Measurements from ENCODE around the gene IQCK.

Gene IQCK

DNA sequence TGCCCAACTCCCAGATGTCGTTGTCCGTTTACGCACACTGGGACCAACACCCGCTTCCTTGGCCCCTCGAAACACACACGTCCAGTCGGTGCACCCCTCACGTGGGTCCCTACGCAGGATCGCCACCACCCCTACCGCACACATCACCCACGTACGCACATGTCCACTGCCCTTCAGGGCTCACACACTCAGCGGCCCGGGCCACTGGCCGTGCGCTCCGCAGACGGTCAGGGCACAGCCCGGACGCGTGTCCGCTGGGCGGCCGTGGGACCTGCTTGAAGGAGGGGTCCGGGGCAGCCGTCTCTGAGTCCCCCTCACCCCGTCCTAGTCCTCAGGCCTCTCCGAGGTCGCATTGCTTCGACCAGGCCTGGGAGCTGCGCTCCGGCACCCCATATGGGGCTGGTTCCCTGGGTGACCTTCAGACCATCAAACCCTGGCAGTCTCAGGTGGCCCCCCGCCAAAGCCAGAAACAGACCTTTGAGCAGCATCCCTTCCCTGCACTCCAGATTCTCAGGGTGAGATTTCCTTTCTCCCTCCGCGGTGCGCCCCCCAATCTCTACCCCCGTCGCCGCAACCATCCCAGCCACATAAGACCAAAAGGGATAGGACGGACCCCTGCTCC is 167.5 kb downstream of the IQCK start:
- Histone ChIP-seq H3K9me3 (ENCODE audit: insufficient read depth, low read depth, low read length) (no peaks in the 10 kb centered on the region), H3K9ac (ENCODE audit: low read depth, low read length) (peak overlapping the region; percentile 54; the same call in 1 of the 2 replicates), H3K36me3 (ENCODE audit: insufficient read depth, low read depth, low read length) (peaks cover 8% of the 10 kb centered on the region), H3K4me1 (ENCODE audit: insufficient read depth, low read length) (peaks cover 10% of the 10 kb centered on the region; the same call in 1 of the 2 replicates), H3K27me3 (ENCODE audit: insufficient read depth, low read length) (peaks cover 13% of the 10 kb centered on the region), H3K27ac (ENCODE audit: low read length) (no peak overlapping the region), H3K4me3 (ENCODE audit: low read length) (peak overlapping the region; percentile 67)

DNA sequence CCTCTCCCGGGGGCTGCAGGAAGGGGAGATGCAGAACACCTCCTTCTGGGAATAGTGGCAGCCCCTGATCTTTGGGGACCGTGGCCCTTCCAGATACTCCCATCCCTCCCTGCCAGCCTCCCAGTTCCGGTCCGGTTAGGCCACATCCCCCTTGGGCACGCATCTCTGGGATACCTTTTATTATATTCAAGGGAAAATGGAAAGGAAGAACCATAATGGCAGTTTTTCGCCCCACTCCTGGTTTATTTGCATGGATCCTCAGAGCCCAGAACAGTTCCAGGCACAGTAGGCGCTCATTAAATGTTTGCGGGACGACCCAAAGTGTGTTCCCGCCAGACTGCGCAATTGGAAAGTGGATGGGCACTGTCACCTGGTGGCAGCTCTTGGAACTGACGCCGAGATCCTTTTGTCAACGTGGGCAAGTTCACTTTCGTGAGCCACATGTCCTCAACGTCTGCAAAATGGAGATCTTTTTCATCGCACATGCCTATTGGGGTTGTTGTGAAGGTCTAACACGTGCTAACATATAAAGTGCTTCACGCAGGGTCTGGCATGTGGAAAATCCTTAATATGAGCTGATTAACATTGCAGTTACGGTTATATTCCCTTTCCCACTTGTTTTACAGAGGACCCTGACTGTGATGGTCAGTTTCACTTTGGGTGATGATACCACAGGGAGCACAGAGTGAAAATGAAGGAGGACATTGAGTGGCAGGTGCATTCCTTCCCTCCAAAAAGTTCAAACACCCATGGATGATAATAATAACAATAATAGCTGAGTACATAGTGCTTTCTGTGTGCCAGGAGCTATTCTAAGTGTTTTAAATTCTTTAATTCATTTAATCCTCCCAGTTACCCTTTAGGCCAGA is 168.2 kb downstream of the IQCK start:
- H3K27me3 ChIP-seq (ENCODE audit: insufficient read depth, low read length): peaks cover 13% of the 10 kb centered on the region
- peaks cover under 1% of the 10 kb centered on the region; the same call in 1 of the 2 replicates for H3K36me3 ChIP-seq (ENCODE audit: insufficient read depth, low read depth, low read length)
- H3K9ac ChIP-seq (ENCODE audit: low read depth, low read length): no peak overlapping the region
- no peak overlapping the region for H3K4me3 ChIP-seq (ENCODE audit: low read length)
- H3K27ac ChIP-seq (ENCODE audit: low read length): no peak overlapping the region
- H3K9me3 ChIP-seq (ENCODE audit: insufficient read depth, low read depth, low read length): no peaks in the 10 kb centered on the region
- peaks cover 6% of the 10 kb centered on the region; the same call in 1 of the 2 replicates for H3K4me1 ChIP-seq (ENCODE audit: insufficient read depth, low read length)

DNA sequence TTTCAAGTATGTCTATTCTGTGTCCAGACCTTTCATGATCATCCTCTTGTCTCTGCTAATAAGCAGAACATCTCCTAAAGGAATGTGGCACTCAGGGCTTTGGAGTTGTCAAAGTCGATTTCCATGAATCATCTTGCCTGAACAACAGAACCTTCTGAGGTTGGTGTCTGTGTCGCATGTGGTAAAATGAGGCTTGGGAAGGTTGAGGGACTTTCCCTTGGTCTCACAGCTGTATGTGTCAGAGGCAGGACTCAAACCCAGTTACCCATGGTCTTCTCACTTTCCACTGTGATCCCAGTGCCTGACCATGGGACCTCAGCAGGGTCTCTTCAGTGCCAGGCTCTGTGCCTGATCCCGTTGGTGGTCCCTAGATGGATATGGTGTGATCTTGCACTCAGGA is 170.8 kb downstream of the IQCK start:
- no peak overlapping the region for H3K9ac ChIP-seq (ENCODE audit: low read depth, low read length)
- peaks cover 13% of the 10 kb centered on the region for H3K27me3 ChIP-seq (ENCODE audit: insufficient read depth, low read length)
- no peaks in the 10 kb centered on the region for H3K36me3 ChIP-seq (ENCODE audit: insufficient read depth, low read depth, low read length)
- H3K9me3 ChIP-seq (ENCODE audit: insufficient read depth, low read depth, low read length): no peaks in the 10 kb centered on the region
- H3K4me3 ChIP-seq (ENCODE audit: low read length): no peak overlapping the region
- no peak overlapping the region for H3K27ac ChIP-seq (ENCODE audit: low read length)
- no peaks in the 10 kb centered on the region for H3K4me1 ChIP-seq (ENCODE audit: insufficient read depth, low read length)

DNA sequence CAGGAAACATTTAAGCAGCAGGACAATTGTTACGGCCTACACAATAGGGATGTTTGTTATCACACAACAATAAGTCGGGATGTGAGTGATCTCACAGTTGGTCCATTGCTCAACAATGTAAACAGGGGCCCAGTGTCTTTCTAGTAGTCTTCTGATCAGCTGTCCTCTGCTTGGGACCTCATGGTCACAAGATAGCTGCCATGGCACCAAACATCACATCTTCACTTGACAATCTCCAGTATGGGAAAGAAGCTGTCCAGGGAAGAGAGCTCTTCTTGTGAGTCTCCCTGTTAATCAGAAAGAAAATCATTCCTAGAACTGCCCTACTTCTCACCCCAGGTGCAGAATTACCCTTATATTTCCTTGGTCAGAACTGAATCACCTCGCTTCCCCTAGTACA is 172.8 kb downstream of the IQCK start:
- Histone ChIP-seq H3K27me3 (ENCODE audit: insufficient read depth, low read length) (peaks cover 3% of the 10 kb centered on the region), H3K9me3 (ENCODE audit: insufficient read depth, low read depth, low read length) (no peaks in the 10 kb centered on the region), H3K27ac (ENCODE audit: low read length) (no peak overlapping the region), H3K4me3 (ENCODE audit: low read length) (no peak overlapping the region), H3K9ac (ENCODE audit: low read depth, low read length) (no peak overlapping the region), H3K4me1 (ENCODE audit: insufficient read depth, low read length) (no peaks in the 10 kb centered on the region), H3K36me3 (ENCODE audit: insufficient read depth, low read depth, low read length) (no peaks in the 10 kb centered on the region)

DNA sequence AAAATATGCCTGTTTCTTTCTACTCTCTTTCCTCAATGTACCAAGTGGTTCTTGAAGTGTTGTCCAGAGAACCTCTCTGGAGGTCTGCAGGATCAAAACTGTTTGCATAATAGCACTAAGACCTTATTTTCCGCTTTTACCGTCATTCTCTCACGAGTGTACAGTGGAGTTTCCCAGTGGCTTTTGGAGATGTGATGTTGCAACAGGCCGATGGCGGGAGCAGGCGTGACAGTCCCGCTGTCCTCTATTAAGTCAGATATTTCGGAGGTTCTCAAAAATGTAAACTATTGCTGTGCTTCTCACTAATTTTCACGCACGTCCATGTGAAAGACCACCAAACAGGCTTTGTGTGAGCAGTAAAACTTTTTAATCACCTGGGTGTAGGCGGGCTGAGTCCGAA is 174.8 kb downstream of the IQCK start:
- Histone ChIP-seq H3K4me1 (ENCODE audit: insufficient read depth, low read length) (no peaks in the 10 kb centered on the region), H3K36me3 (ENCODE audit: insufficient read depth, low read depth, low read length) (no peaks in the 10 kb centered on the region), H3K9me3 (ENCODE audit: insufficient read depth, low read depth, low read length) (no peaks in the 10 kb centered on the region), H3K4me3 (ENCODE audit: low read length) (no peak overlapping the region), H3K27ac (ENCODE audit: low read length) (no peak overlapping the region), H3K27me3 (ENCODE audit: insufficient read depth, low read length) (no peaks in the 10 kb centered on the region), H3K9ac (ENCODE audit: low read depth, low read length) (no peak overlapping the region)

DNA sequence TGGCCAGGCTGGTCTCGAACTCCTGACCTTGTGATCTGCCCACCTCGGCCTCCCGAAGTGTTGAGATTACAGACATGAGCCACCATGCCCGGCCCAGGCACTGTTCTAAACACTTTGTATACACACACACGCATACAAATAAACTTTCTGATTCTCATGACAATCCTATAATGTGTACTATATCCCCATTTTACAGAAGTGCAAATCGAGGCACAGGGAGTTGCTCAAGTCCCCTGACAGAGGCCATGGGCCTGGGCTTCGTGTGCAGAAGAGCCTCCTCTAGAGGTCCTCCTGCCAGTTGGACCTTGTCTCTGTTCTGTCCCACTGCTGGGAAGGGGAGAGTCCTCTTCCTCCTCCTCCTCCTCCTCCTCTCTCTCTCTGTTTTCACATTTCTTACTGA is 176.5 kb downstream of the IQCK start:
- no peaks in the 10 kb centered on the region; the same call in 1 of the 2 replicates for H3K4me1 ChIP-seq (ENCODE audit: insufficient read depth, low read length)
- no peak overlapping the region for H3K9ac ChIP-seq (ENCODE audit: low read depth, low read length)
- no peak overlapping the region for H3K4me3 ChIP-seq (ENCODE audit: low read length)
- no peaks in the 10 kb centered on the region for H3K36me3 ChIP-seq (ENCODE audit: insufficient read depth, low read depth, low read length)
- no peak overlapping the region for H3K27ac ChIP-seq (ENCODE audit: low read length)
- H3K9me3 ChIP-seq (ENCODE audit: insufficient read depth, low read depth, low read length): no peaks in the 10 kb centered on the region
- no peaks in the 10 kb centered on the region for H3K27me3 ChIP-seq (ENCODE audit: insufficient read depth, low read length)

DNA sequence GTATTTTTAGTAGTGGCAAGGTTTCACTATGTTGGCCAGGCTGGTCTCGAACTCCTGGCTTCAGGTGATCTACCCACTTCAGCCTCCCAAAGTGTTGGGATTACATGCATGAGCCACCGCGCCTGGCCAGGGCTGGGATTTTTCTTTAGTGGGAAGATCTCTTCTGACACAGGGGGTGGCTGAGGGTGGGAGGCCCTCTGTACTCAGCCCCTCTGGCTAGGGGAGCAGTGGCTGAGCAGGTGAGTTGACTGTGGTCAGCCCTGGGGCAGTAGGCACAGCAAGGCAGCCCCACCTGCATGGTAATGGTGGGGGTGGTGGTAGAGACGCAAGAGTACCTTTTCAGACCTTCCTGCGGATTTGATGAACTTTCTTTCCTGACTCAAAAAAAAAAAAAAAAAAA is 178.9 kb downstream of the IQCK start:
- no peaks in the 10 kb centered on the region for H3K36me3 ChIP-seq (ENCODE audit: insufficient read depth, low read depth, low read length)
- no peak overlapping the region for H3K9ac ChIP-seq (ENCODE audit: low read depth, low read length)
- H3K4me3 ChIP-seq (ENCODE audit: low read length): no peak overlapping the region
- no peaks in the 10 kb centered on the region for H3K27me3 ChIP-seq (ENCODE audit: insufficient read depth, low read length)
- no peak overlapping the region for H3K27ac ChIP-seq (ENCODE audit: low read length)
- H3K9me3 ChIP-seq (ENCODE audit: insufficient read depth, low read depth, low read length): no peaks in the 10 kb centered on the region
- no peaks in the 10 kb centered on the region; the same call in 1 of the 2 replicates for H3K4me1 ChIP-seq (ENCODE audit: insufficient read depth, low read length)

DNA sequence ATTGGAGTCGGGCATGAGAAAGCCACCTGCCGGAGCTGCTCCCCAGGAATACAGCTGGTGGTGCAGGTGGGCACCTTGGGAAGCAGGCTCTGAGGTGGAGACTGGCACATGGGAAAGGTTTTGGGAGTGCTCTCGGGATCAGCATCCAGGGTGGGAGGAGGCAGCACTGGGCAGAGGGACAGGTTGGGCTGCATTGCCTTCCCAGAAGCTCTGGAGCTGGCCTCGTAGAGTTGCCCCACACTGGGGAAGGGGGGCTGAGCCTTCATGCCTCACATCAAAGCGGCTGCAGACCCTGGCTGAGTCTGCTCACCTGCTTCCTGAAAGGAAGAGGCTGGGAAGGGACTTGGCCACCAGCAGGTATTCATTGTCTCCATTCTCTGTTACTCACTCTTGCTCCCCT is 180.1 kb downstream of the IQCK start:
- Histone ChIP-seq H3K36me3 (ENCODE audit: insufficient read depth, low read depth, low read length) (no peaks in the 10 kb centered on the region), H3K9ac (ENCODE audit: low read depth, low read length) (no peak overlapping the region), H3K27ac (ENCODE audit: low read length) (no peak overlapping the region), H3K9me3 (ENCODE audit: insufficient read depth, low read depth, low read length) (no peaks in the 10 kb centered on the region), H3K4me3 (ENCODE audit: low read length) (no peak overlapping the region), H3K27me3 (ENCODE audit: insufficient read depth, low read length) (no peaks in the 10 kb centered on the region), H3K4me1 (ENCODE audit: insufficient read depth, low read length) (no peaks in the 10 kb centered on the region; the same call in 1 of the 2 replicates)

DNA sequence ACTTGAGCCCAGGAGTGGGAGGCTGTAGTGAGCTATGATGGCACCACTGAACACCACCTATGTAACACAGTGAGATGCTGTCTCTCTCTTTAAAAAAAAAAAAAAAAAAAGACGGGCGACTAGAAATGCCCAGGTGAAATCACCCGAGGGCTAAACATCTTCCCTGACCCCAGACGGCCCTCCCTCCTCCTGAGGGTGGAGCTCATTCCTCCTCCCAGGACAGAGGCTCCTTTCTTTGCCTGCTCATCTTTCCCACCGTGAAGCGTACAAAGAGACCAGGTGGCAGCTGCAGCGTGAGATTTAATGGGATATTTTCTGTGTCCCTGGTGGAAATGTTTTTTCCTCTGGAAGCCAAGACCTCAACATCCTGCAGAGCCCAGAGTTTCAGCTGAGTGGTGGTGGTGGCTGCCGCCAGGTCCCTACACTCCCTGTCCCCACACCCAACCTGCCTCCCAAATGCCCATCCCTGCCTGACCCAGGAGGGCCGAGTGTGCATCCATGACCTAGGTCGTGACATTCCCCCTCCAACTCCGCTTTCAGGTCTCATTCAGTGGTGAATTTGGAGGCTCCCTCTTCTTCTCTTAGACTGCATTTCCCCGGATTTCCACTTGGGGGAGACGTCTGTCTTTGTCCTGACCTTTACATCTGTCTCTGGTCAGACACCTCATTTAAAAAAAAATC is 181.0 kb downstream of the IQCK start:
- Histone ChIP-seq H3K4me1 (ENCODE audit: insufficient read depth, low read length) (no peaks in the 10 kb centered on the region; the same call in 1 of the 2 replicates), H3K9ac (ENCODE audit: low read depth, low read length) (no peak overlapping the region), H3K27me3 (ENCODE audit: insufficient read depth, low read length) (no peaks in the 10 kb centered on the region), H3K4me3 (ENCODE audit: low read length) (peak overlapping the region; percentile 37; the same call in 1 of the 2 replicates), H3K9me3 (ENCODE audit: insufficient read depth, low read depth, low read length) (no peaks in the 10 kb centered on the region), H3K27ac (ENCODE audit: low read length) (no peak overlapping the region), H3K36me3 (ENCODE audit: insufficient read depth, low read depth, low read length) (no peaks in the 10 kb centered on the region)

DNA sequence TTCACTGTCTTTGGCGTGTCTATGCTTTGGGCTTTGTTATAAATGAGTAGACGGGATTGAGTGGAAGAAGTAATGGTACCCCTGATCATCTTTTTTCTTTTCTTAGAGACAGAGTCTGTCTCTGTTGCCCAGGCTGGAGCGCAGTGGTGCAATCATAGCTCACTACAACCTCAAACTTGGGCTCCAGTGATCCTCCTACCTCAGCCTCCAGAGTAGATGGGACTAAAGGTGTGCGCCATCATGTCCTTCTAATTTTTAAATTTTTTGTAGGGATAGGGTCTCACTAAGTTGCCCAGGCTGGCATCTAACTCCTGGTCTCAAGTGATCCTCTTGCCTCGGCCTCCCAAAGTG is 181.5 kb downstream of the IQCK start:
- H3K4me1 ChIP-seq (ENCODE audit: insufficient read depth, low read length): no peaks in the 10 kb centered on the region; the same call in 1 of the 2 replicates
- H3K27ac ChIP-seq (ENCODE audit: low read length): no peak overlapping the region
- no peaks in the 10 kb centered on the region for H3K36me3 ChIP-seq (ENCODE audit: insufficient read depth, low read depth, low read length)
- no peaks in the 10 kb centered on the region for H3K27me3 ChIP-seq (ENCODE audit: insufficient read depth, low read length)
- no peak overlapping the region for H3K9ac ChIP-seq (ENCODE audit: low read depth, low read length)
- H3K9me3 ChIP-seq (ENCODE audit: insufficient read depth, low read depth, low read length): no peaks in the 10 kb centered on the region
- no peak overlapping the region for H3K4me3 ChIP-seq (ENCODE audit: low read length)

DNA sequence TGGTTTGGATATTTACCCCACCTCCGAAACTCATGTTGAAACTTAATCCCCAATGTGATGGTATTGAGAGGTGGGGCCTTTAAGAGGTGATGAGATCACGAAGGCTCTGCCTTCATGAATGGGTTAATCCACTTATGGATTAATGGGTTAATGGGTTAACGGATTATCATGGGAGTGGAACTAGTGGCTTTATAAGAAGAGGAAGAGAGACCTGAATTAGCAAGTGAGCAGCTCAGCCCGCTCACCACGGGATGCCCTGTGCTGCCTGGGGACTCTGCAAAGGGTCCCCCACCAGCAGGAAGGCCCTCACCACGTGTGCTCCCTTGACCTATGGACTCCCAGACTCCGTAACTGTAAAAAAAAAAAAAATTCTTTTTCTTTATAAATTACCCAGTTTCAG is 183.1 kb downstream of the IQCK start:
- no peaks in the 10 kb centered on the region for H3K27me3 ChIP-seq (ENCODE audit: insufficient read depth, low read length)
- H3K4me1 ChIP-seq (ENCODE audit: insufficient read depth, low read length): no peaks in the 10 kb centered on the region; the same call in 1 of the 2 replicates
- H3K36me3 ChIP-seq (ENCODE audit: insufficient read depth, low read depth, low read length): no peaks in the 10 kb centered on the region
- H3K27ac ChIP-seq (ENCODE audit: low read length): no peak overlapping the region
- no peaks in the 10 kb centered on the region for H3K9me3 ChIP-seq (ENCODE audit: insufficient read depth, low read depth, low read length)
- no peak overlapping the region for H3K4me3 ChIP-seq (ENCODE audit: low read length)
- H3K9ac ChIP-seq (ENCODE audit: low read depth, low read length): no peak overlapping the region
